ENCODE data around the gene CEP20. TPM values are rescaled to one million over a fixed set of nuclear protein-coding genes. Genes with fewer than 3 reads are reported as not detected.
A peak's percentile ranks its signal among the peaks of the same experiment; 100 is the strongest.
"Not testable (repeated sequence)": the region's sequence is repeated elsewhere in the genome, so short reads cannot be mapped to it uniquely, and the experiment has no call there.

Gene CEP20
- total RNA-seq, 2 experiments from 2014 or later = 36.6 to 47.3 TPM

DNA sequence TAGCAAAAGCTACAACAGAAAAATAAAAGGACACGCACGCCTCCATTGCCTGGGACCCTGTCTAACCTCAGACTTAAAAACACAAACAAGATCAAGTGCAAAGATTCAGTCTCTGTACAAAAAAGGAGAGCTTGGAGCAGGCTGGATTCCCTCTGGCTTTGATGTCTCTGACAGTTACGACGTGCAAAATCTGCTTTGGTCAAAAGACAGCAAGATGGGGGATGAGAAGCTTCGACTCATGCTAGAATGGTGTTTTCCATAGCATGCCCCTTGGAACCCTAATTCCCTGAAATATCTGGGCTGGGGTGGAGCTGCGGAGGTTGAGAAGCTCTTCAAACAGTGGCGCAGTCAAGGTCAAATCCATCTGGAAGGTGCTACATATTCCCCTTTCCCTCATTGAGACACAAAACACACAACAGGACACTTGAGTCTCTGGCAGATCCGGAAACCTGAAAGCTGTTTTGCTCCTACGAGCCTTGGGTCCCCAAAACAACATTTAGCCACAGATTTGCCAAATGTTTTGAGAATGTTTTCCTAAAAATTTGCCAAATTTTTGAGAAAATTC, 40.7 kb downstream of the CEP20 start:
- H3K36me3 Mint-ChIP-seq = no peaks in the 10 kb centered on the region
- no peak overlapping the region for H3K27ac Mint-ChIP-seq
- peaks cover 10% of the 10 kb centered on the region for H3K27me3 Mint-ChIP-seq
- ATAC-seq (ENCODE audit: low read depth) (no peak), DNase-seq (no peak)
- no peaks in the 10 kb centered on the region for H3K4me1 Mint-ChIP-seq
- H3K9me3 Mint-ChIP-seq = no peaks in the 10 kb centered on the region
- POLR2A ChIA-PET = no interaction called here
- H3K4me3 Mint-ChIP-seq = no peak overlapping the region

DNA sequence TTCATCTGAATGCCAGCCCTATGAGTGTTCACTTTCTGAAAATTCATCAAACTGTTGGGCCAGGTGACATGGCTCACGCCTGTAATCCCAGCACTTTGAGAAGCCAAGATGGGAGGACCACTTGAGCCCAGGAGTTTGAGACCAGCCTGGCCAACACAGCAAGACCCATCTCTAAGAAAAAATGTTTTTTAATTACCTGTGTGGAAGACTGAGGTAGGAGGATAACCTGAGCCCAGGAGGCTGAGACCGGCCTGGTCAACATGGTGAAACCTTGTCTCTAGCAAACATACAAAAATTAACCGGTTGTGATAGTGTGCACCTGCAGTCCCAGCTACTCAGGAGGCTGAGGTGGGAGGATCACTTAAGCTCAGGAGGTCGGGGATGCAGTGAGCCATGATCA, 41.9 kb downstream of the CEP20 start:
- no peaks in the 10 kb centered on the region for H3K9me3 Mint-ChIP-seq
- ATAC-seq (ENCODE audit: low read depth) (no peak), DNase-seq (no peak)
- peaks cover 10% of the 10 kb centered on the region for H3K27me3 Mint-ChIP-seq
- H3K36me3 Mint-ChIP-seq = no peaks in the 10 kb centered on the region
- H3K27ac Mint-ChIP-seq = no peak overlapping the region
- POLR2A ChIA-PET = interaction anchor here (0.5 kb wide), 1 partner anchor 44 kb away, joined by 7 read pairs; no protein-coding TSS in a partner anchor
- no peak overlapping the region for H3K4me3 Mint-ChIP-seq
- H3K4me1 Mint-ChIP-seq = no peaks in the 10 kb centered on the region

DNA sequence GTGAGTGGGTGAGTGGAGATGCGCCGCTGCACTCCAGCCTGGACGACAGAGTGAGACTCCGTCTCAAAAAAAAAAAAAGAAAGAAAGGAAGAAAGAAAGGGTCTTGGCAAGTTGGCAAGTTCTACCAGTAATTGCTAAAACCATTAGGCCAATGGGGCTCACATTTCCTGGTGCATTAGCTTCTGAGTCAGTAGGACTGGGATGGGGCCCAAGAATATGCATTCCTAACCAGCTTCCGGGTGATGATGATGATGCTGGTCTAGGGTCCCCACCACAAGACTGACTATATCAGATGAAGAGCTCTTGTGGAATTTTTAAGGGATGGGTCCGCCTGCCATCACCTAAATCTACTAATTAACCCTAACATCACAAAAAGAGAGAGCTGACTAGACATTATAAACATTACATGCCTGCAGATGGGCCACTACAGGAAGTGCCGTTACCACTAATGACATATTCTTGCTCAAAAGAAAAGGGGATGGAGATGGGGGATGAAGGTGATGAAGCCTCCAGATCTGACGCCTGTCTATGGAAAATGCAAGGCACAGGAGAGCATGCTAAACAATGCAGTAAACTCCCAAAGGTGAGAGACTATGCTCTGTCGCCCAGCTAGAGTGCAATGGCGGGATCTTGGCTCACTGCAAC, 44.6 kb downstream of the CEP20 start:
- Mint-ChIP-seq H3K27me3 (peaks cover 5% of the 10 kb centered on the region), H3K36me3 (no peaks in the 10 kb centered on the region), H3K4me1 (no peaks in the 10 kb centered on the region), H3K27ac (no peak overlapping the region), H3K9me3 (no peaks in the 10 kb centered on the region), H3K4me3 (no peak overlapping the region)
- POLR2A ChIA-PET = no interaction called here
- ATAC-seq (ENCODE audit: low read depth) (no peak), DNase-seq (no peak)

DNA sequence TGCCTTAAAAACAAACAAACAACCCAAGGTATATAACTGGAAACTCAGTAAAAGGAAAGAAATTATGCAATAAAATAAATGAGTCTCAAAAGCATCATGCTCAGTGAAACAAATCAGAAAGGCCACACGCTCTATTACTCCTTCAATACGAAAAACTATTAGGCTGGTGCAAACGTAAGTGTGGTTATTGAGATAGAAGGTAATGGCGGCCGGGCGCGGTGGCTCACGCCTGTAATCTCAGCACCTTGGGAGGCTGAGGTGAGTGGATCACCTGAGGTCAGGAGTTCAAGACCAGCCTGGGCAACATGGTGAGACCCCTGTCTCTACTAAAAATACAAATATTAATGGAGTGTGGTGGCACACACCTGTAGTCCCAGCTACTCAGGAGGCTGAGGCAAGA, 49.2 kb downstream of the CEP20 start:
- H3K4me3 Mint-ChIP-seq; H3K27ac Mint-ChIP-seq; ATAC-seq (ENCODE audit: low read depth); H3K9me3 Mint-ChIP-seq; POLR2A ChIA-PET; H3K4me1 Mint-ChIP-seq; H3K27me3 Mint-ChIP-seq; H3K36me3 Mint-ChIP-seq; DNase-seq: not testable (repeated sequence)

DNA sequence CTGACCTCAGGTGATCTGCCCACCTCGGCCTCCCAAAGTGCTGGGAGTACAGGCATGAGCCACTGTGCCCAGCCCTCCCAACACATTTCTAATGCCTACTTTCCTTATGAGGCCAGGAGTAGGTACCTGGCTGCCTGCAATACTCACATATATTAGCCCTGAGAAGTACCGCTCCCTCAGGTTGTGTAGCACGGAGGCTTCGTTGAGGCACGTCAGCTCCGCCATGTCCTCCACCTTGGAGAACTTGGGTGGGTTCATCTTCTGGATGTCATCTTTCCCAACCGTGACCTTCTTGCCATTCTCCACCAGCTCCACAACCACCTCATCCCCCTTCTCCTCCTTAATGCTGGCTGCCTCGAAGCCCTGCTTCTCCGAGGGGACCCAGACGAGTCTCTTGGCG, 50.6 kb downstream of the CEP20 start:
- POLR2A ChIA-PET = no interaction called here
- DNase-seq (no peak), ATAC-seq (ENCODE audit: low read depth) (no peak)
- no peak overlapping the region for H3K27ac Mint-ChIP-seq
- H3K4me1 Mint-ChIP-seq = peaks cover 8% of the 10 kb centered on the region
- H3K4me3 Mint-ChIP-seq = no peak overlapping the region
- no peaks in the 10 kb centered on the region for H3K9me3 Mint-ChIP-seq
- H3K27me3 Mint-ChIP-seq = no peaks in the 10 kb centered on the region
- no peaks in the 10 kb centered on the region for H3K36me3 Mint-ChIP-seq

DNA sequence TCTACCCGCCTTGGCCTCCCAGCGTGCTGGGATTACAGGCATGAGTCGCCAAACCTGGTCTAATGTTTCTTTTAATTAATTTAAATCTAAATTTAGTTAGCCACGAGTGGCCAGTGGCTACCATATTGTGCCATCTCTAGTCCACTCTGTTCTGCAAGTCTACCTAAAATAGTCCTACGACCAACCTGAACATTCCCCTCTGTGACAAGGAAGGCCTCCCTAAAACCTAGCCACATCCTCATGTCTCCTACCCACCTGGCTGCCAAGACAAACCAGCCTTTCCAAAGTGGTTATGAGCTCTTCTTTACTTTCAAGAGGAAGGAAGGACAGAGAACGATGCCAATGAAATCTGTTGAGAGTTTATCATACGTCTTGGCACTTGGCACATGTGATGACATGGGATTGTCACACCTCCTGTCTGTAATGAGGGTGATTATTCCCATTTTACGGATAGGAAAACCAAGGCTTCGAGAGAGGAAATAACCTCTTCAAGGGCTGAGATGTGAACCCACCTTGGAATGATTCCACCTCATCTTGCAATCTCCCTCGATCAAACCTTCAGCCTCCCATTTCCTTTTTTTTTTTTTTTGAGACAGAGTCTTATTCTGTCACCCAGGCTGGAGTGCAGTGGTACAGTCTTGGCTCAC, 51.3 kb downstream of the CEP20 start:
- Mint-ChIP-seq H3K9me3 (no peaks in the 10 kb centered on the region), H3K27me3 (no peaks in the 10 kb centered on the region), H3K4me3 (no peak overlapping the region), H3K4me1 (peaks cover 8% of the 10 kb centered on the region), H3K27ac (no peak overlapping the region), H3K36me3 (no peaks in the 10 kb centered on the region)
- no peak for DNase-seq
- POLR2A ChIA-PET = no interaction called here
- ATAC-seq (ENCODE audit: low read depth) = no peak

DNA sequence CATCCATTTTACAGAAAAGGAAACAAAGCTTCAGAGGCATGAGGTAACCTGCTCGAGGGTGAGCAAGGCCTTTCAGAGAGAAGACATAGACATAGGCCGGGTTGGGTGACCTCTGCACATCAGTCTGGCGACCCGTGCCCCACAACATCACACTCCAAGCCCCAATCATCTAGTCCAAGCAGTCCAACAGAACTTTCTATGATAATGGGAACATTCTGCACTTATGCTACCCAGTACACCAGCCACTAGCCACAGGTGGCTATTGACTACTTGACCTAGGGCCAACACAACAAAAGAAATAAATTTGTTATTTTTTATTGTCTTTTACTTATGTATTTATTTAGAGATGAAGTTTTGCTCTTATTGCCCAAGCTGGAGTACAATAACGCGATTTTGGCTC, 52.3 kb downstream of the CEP20 start:
- peaks cover 8% of the 10 kb centered on the region for H3K4me1 Mint-ChIP-seq
- POLR2A ChIA-PET = no interaction called here
- DNase-seq (no peak), ATAC-seq (ENCODE audit: low read depth) (no peak)
- no peak overlapping the region for H3K4me3 Mint-ChIP-seq
- H3K27ac Mint-ChIP-seq = no peak overlapping the region
- H3K9me3 Mint-ChIP-seq = no peaks in the 10 kb centered on the region
- H3K36me3 Mint-ChIP-seq = no peaks in the 10 kb centered on the region
- H3K27me3 Mint-ChIP-seq = no peaks in the 10 kb centered on the region

DNA sequence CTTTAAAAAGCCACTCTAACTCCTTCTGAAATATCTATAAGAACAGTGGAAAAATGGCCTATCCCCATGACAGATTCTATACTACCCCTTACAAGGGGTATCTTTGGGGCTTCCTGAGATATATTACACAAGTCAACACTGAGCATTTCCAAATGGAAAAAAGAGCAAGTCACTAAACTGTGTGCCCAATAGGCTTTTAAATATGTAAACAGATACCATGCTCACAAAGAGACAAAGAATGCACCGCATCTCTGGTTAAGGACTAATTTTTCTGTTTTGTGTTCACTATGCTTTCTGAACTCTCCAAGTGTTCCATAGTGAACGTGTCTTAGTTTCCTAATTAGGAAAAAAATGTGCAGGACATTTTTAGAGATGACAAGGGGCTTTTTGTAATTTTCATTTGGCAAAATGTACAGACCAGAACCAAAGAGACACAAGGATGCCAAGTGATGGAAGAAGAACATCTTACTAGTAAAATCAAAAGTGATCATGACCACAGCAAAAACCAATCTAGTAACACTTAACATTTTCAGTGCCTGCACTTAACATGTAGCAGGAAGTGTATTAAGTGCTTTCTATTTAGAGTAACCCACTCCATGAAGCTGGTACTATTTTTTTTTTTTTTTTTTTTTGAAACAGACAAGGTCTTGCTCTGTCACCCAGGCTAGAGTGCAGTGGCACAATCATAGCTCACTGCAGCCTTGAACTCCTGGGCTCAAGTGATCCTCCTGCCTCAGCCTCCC, 53.1 kb downstream of the CEP20 start:
- no peaks in the 10 kb centered on the region for H3K27me3 Mint-ChIP-seq
- peaks cover 8% of the 10 kb centered on the region for H3K4me1 Mint-ChIP-seq
- H3K4me3 Mint-ChIP-seq = no peak overlapping the region
- H3K9me3 Mint-ChIP-seq = no peaks in the 10 kb centered on the region
- ATAC-seq (ENCODE audit: low read depth) (peak; percentile 71), DNase-seq (no peak)
- no peaks in the 10 kb centered on the region for H3K36me3 Mint-ChIP-seq
- POLR2A ChIA-PET = no interaction called here
- H3K27ac Mint-ChIP-seq = no peak overlapping the region

DNA sequence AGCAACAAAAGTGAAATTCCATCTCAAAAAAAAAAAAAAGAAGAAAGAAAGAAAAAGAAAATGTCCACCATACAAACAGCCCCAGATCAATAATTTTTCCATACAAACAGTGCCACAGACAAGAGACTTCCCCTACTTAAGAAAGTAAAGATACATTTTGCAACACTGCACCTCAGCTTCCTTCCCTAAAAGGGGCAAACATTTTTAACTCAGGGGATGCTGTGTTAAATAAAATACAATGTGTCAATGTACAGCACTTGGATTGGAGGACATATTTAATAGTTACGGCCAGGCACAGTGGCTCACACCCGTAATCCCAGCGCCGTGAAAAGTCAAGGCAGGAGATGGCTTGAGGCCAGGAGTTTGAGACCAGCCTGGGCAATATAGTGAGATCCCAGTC, 53.9 kb downstream of the CEP20 start:
- Mint-ChIP-seq H3K36me3 (no peaks in the 10 kb centered on the region), H3K4me3 (no peak overlapping the region), H3K9me3 (no peaks in the 10 kb centered on the region), H3K4me1 (peaks cover 8% of the 10 kb centered on the region), H3K27me3 (no peaks in the 10 kb centered on the region), H3K27ac (no peak overlapping the region)
- DNase-seq (no peak), ATAC-seq (ENCODE audit: low read depth) (no peak)
- POLR2A ChIA-PET = no interaction called here

DNA sequence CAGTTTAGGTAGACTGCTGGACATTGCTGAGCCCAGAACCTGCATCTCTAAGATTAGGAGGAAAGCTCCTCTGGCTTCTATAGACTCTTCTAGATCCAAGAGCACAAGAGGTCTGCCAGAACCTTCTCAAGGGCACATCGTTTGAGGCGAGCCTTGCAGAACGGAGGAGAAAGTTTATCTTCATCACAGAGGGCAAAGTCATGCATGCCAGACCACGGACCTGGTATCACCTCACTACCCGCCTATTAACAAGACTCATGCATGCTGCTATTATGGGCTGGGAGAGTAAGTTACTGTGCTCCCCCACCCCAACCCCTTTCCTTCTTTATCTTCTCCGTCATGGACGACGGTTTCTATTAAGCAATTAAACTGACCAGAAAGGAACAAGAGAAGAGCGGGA, 54.9 kb downstream of the CEP20 start:
- Mint-ChIP-seq H3K4me1 (peaks cover 8% of the 10 kb centered on the region), H3K27ac (no peak overlapping the region), H3K27me3 (no peaks in the 10 kb centered on the region), H3K9me3 (no peaks in the 10 kb centered on the region), H3K4me3 (no peak overlapping the region), H3K36me3 (no peaks in the 10 kb centered on the region)
- DNase-seq (no peak), ATAC-seq (ENCODE audit: low read depth) (no peak)
- POLR2A ChIA-PET = no interaction called here

DNA sequence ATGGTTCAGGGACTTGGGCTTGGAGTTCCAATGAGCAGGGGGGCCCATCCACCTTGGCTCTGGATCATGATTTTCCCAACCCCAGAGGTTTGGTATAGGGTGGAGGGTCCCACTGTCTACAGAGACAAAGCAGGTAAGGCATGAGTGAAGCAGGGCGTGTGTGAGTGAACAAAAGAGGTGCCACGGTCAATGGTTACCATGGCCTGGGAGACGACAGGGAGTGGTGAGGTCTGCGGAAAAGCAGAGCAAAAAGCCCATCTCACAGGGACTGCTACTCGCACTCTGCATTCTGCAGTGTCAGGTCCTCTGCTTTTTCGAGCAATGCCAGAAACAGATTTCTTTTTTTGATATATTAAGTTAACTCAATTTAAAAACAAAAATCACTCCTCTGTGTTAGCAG, 56.2 kb downstream of the CEP20 start:
- Mint-ChIP-seq H3K36me3 (no peaks in the 10 kb centered on the region), H3K27ac (no peak overlapping the region), H3K27me3 (peaks cover 2% of the 10 kb centered on the region), H3K4me1 (peaks cover 8% of the 10 kb centered on the region), H3K9me3 (no peaks in the 10 kb centered on the region), H3K4me3 (no peak overlapping the region)
- ATAC-seq (ENCODE audit: low read depth) (no peak), DNase-seq (no peak)
- POLR2A ChIA-PET = interaction anchor here (0.7 kb wide), 1 partner anchor 13 kb away, joined by 3 read pairs; no protein-coding TSS in a partner anchor

DNA sequence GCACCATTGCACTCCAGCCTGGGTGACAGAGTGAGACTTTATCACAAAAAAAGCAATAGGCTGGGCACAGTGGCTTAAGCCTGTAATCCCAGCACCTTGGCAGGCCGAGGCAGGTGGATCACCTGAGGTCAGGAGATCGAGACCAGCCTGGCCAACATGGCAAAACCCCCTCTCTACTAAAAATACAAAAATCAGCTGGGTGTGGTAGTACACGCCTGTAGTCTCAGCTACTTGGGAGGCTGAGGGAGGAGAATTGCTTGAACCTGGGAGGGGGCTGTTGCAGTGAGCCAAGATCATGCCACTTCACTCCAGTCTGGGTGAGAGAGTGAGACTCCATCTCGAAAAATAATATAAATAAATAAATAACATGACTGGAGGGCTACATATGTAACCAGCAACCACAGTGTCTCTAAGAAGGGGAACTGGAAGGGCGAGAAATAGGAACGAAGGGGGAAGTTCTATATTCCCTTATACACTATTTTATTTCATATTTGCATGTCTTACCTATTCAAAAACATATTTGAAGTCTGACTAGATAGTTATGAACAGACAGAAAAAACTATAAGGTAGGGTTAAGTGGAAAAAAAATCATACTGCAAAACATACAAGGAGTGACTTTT, 57.5 kb downstream of the CEP20 start:
- Mint-ChIP-seq H3K9me3 (no peaks in the 10 kb centered on the region), H3K27me3 (peaks cover 2% of the 10 kb centered on the region), H3K36me3 (no peaks in the 10 kb centered on the region), H3K4me1 (peaks cover 7% of the 10 kb centered on the region), H3K4me3 (no peak overlapping the region), H3K27ac (no peak overlapping the region)
- DNase-seq (no peak), ATAC-seq (ENCODE audit: low read depth) (no peak)
- POLR2A ChIA-PET = no interaction called here

DNA sequence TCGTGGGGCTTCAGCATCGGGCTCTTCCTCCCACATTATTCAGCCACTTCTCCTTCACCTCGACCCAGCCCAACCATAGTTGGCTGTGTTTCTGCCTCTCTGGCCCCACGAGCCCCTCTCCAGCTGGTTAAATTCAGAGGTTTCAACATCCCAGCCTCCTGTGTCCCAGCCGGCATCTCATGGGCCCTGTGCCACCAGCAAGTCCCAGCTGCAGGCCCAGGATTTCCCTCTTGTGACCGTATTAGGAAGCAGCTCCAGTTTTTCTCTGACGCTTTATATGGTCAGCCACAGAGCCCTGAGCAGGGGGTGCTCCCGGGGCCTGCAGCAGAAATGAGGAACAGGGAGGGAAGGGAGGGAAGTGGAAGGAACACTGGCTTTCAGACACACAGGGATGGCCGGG, 58.9 kb downstream of the CEP20 start:
- POLR2A ChIA-PET = no interaction called here
- H3K27me3 Mint-ChIP-seq = peaks cover 2% of the 10 kb centered on the region
- no peak overlapping the region for H3K27ac Mint-ChIP-seq
- ATAC-seq (ENCODE audit: low read depth) = no peak
- no peaks in the 10 kb centered on the region for H3K4me1 Mint-ChIP-seq
- H3K36me3 Mint-ChIP-seq = no peaks in the 10 kb centered on the region
- H3K4me3 Mint-ChIP-seq = no peak overlapping the region
- no peak for DNase-seq
- no peaks in the 10 kb centered on the region for H3K9me3 Mint-ChIP-seq

Measured in activated naive CD8-positive, alpha-beta T cell treated with anti-CD3 and anti-CD28 coated beads, Interleukin-2, amount 10 ng/mL, durations not matched to agents 7 days and 5 days (primary cell).